ENCODE data around the gene STPG2. TPM values are rescaled to one million over a fixed set of nuclear protein-coding genes. Genes with fewer than 3 reads are reported as not detected.

Gene STPG2
- total RNA-seq, 1 donor from 2014 or later: 0.14 TPM

- H4K20me1 ChIP-seq (ENCODE audit: insufficient read depth, low read length): no peaks in the 10 kb centered on the region
- FAIRE-seq: no peak
- no peak overlapping the region for H3K9ac ChIP-seq (ENCODE audit: low read length)
- H3K4me2 ChIP-seq (ENCODE audit: low read length): no peak overlapping the region
- H3K27me3 ChIP-seq (ENCODE audit: insufficient read depth, low read length): no peaks in the 10 kb centered on the region
- no peak overlapping the region for H2AFZ ChIP-seq (ENCODE audit: low read depth, low read length)
- H3K79me2 ChIP-seq (ENCODE audit: insufficient read depth, low read length): no peaks in the 10 kb centered on the region
- H3K27me3 Mint-ChIP-seq (ENCODE audit: low read depth, unreplicated experiment): no peaks in the 10 kb centered on the region
- no peaks in the 10 kb centered on the region for H3K36me3 ChIP-seq (ENCODE audit: insufficient read depth, low read length)
- H3K9me3 Mint-ChIP-seq (ENCODE audit: unreplicated experiment): no peaks in the 10 kb centered on the region
- H3K4me3 ChIP-seq (ENCODE audit: insufficient read depth, low read depth, low read length): no peak overlapping the region
- no peak for TF ChIP-seq CTCF (IDR thresholded peaks at IDR 0.05; ENCODE audit: insufficient read depth, low read depth, low read length)
- no peak for TF ChIP-seq EZH2 (IDR thresholded peaks at IDR 0.05; ENCODE audit: insufficient read depth, low read length)
- no peak overlapping the region for H3K4me3 Mint-ChIP-seq (ENCODE audit: unreplicated experiment)
- peak overlapping the region; percentile 43 for H3K27ac Mint-ChIP-seq (ENCODE audit: unreplicated experiment)
- peaks cover 2% of the 10 kb centered on the region for H3K4me1 Mint-ChIP-seq (ENCODE audit: low read depth, unreplicated experiment)
- no peaks in the 10 kb centered on the region for H3K36me3 Mint-ChIP-seq (ENCODE audit: low read depth, unreplicated experiment)
- H3K4me1 ChIP-seq (ENCODE audit: insufficient read depth, low read length): no peaks in the 10 kb centered on the region
- H3K9me3 ChIP-seq (ENCODE audit: insufficient read depth, low read depth, low read length): no peaks in the 10 kb centered on the region
- no peak for DNase-seq (ENCODE audit: low read depth)
- no peak overlapping the region for H3K27ac ChIP-seq (ENCODE audit: low read depth, low read length)
Observed at GRCh38 chr4:97530676-97531075, 612.6 kb downstream of the STPG2 start.

GRCh38 chr4:97525236-97525635 is 618.0 kb downstream of the STPG2 start:
- Histone ChIP-seq H3K4me3 (ENCODE audit: insufficient read depth, low read depth, low read length) (no peak overlapping the region), H3K9me3 (ENCODE audit: insufficient read depth, low read depth, low read length) (no peaks in the 10 kb centered on the region), H3K36me3 (ENCODE audit: insufficient read depth, low read length) (no peaks in the 10 kb centered on the region), H3K27ac (ENCODE audit: low read depth, low read length) (no peak overlapping the region), H3K9ac (ENCODE audit: low read length) (no peak overlapping the region), H3K4me2 (ENCODE audit: low read length) (peak overlapping the region; percentile 4), H3K27me3 (ENCODE audit: insufficient read depth, low read length) (no peaks in the 10 kb centered on the region), H3K4me1 (ENCODE audit: insufficient read depth, low read length) (no peaks in the 10 kb centered on the region), H4K20me1 (ENCODE audit: insufficient read depth, low read length) (no peaks in the 10 kb centered on the region), H2AFZ (ENCODE audit: low read depth, low read length) (peak overlapping the region; percentile 3), H3K79me2 (ENCODE audit: insufficient read depth, low read length) (no peaks in the 10 kb centered on the region)
- Mint-ChIP-seq H3K4me3 (ENCODE audit: unreplicated experiment) (no peak overlapping the region), H3K4me1 (ENCODE audit: low read depth, unreplicated experiment) (peaks cover 3% of the 10 kb centered on the region), H3K36me3 (ENCODE audit: low read depth, unreplicated experiment) (no peaks in the 10 kb centered on the region), H3K27me3 (ENCODE audit: low read depth, unreplicated experiment) (no peaks in the 10 kb centered on the region), H3K9me3 (ENCODE audit: unreplicated experiment) (no peaks in the 10 kb centered on the region), H3K27ac (ENCODE audit: unreplicated experiment) (no peak overlapping the region)
- FAIRE-seq (no peak), DNase-seq (ENCODE audit: low read depth) (peak; percentile 3)
- no peak for TF ChIP-seq EZH2 (IDR thresholded peaks at IDR 0.05; ENCODE audit: insufficient read depth, low read length)
- TF ChIP-seq CTCF (IDR thresholded peaks at IDR 0.05; ENCODE audit: insufficient read depth, low read depth, low read length): no peak

- TF ChIP-seq CTCF (IDR thresholded peaks at IDR 0.05; ENCODE audit: insufficient read depth, low read depth, low read length) (no peak), EZH2 (IDR thresholded peaks at IDR 0.05; ENCODE audit: insufficient read depth, low read length) (no peak)
- no peak overlapping the region for H3K9ac ChIP-seq (ENCODE audit: low read length)
- no peak overlapping the region for H3K4me3 ChIP-seq (ENCODE audit: insufficient read depth, low read depth, low read length)
- no peaks in the 10 kb centered on the region for H3K9me3 ChIP-seq (ENCODE audit: insufficient read depth, low read depth, low read length)
- FAIRE-seq (no peak), DNase-seq (ENCODE audit: low read depth) (no peak)
- no peak overlapping the region for H3K27ac ChIP-seq (ENCODE audit: low read depth, low read length)
- no peaks in the 10 kb centered on the region for H4K20me1 ChIP-seq (ENCODE audit: insufficient read depth, low read length)
- Mint-ChIP-seq H3K27me3 (ENCODE audit: low read depth, unreplicated experiment) (no peaks in the 10 kb centered on the region), H3K4me1 (ENCODE audit: low read depth, unreplicated experiment) (no peaks in the 10 kb centered on the region), H3K27ac (ENCODE audit: unreplicated experiment) (no peak overlapping the region), H3K9me3 (ENCODE audit: unreplicated experiment) (no peaks in the 10 kb centered on the region), H3K36me3 (ENCODE audit: low read depth, unreplicated experiment) (no peaks in the 10 kb centered on the region), H3K4me3 (ENCODE audit: unreplicated experiment) (no peak overlapping the region)
- H3K36me3 ChIP-seq (ENCODE audit: insufficient read depth, low read length): no peaks in the 10 kb centered on the region
- no peak overlapping the region for H3K4me2 ChIP-seq (ENCODE audit: low read length)
- H3K27me3 ChIP-seq (ENCODE audit: insufficient read depth, low read length): no peaks in the 10 kb centered on the region
- no peak overlapping the region for H2AFZ ChIP-seq (ENCODE audit: low read depth, low read length)
- H3K4me1 ChIP-seq (ENCODE audit: insufficient read depth, low read length): no peaks in the 10 kb centered on the region
- H3K79me2 ChIP-seq (ENCODE audit: insufficient read depth, low read length): no peaks in the 10 kb centered on the region
Observed at GRCh38 chr4:97517939-97518338, 625.3 kb downstream of the STPG2 start.

All from astrocyte (in vitro differentiated cells and primary cell).